HCT116 (cell line): ENCODE results near the gene PRKN.

Source experiments
- ATF3 ChIP-seq: IDR thresholded peaks from 2 replicates; pipeline ENCODE4 v1.6.1; 2012
- CEBPB ChIP-seq: IDR thresholded peaks from 2 replicates; pipeline ENCODE4 v1.6.1; 2012; ENCODE audit warnings: low read depth
- CTCF ChIP-seq, 3 experiments: fragments of 200-600 bp in 1 of 3; sonication (generic) in 1 of 3; IDR thresholded peaks in 2 of 3; conservative IDR thresholded peaks in 1 of 3; 2 replicates each; pipeline ENCODE4 v1.5.1; 2012 to 2017; ENCODE audit warnings: low read depth in 2 of 3, low read length in 2 of 3, antibody characterized with exemption in 1 of 3, borderline replicate concordance in 1 of 3, control low read depth in 1 of 3, mild to moderate bottlenecking in 1 of 3, mixed read lengths in 1 of 3, mixed run types in 1 of 3, moderate library complexity in 1 of 3; ENCODE audit not compliant: insufficient read depth in 1 of 3
- EGR1 ChIP-seq: IDR thresholded peaks from 2 replicates; pipeline ENCODE4 v1.6.1; 2012; ENCODE audit warnings: low read depth
- ELF1 ChIP-seq: IDR thresholded peaks from 2 replicates; pipeline ENCODE4 v1.6.1; 2012; ENCODE audit warnings: low read depth, borderline replicate concordance
- EZH2 ChIP-seq: fragments of 200-600 bp; sonication (generic); IDR thresholded peaks from 2 replicates; pipeline ENCODE4 v1.6.1; 2017; ENCODE audit warnings: antibody characterized with exemption, mixed run types
- EZH2phosphoT487 ChIP-seq: fragments of 200-600 bp; IDR thresholded peaks from 2 replicates; pipeline ENCODE4 v1.6.1; 2018; ENCODE audit warnings: antibody characterized with exemption, borderline replicate concordance
- MAX ChIP-seq: IDR thresholded peaks from 2 replicates; pipeline ENCODE4 v1.6.1; 2012
- POLR2A ChIP-seq: IDR thresholded peaks from 2 replicates; pipeline ENCODE4 v1.7.0; 2011; ENCODE audit warnings: borderline replicate concordance; ENCODE audit not compliant: insufficient read depth, insufficient read length; ENCODE audit errors: extremely low read depth
- POLR2AphosphoS5 ChIP-seq: IDR thresholded peaks from 2 replicates; pipeline ENCODE4 v1.6.1; 2011; ENCODE audit warnings: mild to moderate bottlenecking, low read depth, low read length, moderate library complexity
- REST ChIP-seq: IDR thresholded peaks from 2 replicates; pipeline ENCODE4 v1.6.1; 2012; ENCODE audit warnings: low read depth
- ZFX ChIP-seq: fragments of 450-650 bp; IDR thresholded peaks from 2 replicates; pipeline ENCODE4 v1.6.1; 2017
- ZNF274 ChIP-seq: fragments of 200-500 bp; sonication (Bioruptor generic); IDR thresholded peaks from 2 replicates; pipeline ENCODE4 v1.6.1; 2014; ENCODE audit warnings: mild to moderate bottlenecking, low read depth, low read length, inconsistent platforms

DNA sequence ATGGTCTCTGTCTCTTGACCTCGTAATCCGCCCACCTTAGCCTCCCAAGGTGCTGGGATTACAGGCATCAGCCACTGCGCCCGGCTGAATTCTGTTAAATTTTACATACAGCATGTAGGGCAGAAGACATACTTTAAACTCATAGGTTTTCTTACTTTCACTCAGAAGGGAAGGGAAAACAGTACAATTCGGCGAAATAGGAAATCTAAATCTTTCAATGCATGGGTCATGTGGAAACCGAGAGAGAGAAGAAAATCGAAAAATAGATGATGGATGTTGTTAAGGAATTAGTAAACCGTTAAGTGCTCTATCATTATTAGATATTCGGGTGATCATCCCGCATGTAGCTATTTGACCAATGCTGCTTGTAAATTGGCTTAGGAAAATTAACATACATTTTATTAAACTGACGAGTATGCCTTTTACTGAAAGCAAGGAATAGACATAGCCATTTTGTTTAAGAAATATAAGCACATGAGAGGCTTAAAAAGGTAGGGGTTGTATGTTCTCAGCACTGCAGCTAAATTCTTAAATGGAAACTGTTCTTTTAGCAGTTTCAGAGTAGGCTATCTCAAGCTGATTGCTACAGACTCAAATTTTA, 1289.0 kb downstream of the PRKN start:
- TF ChIP-seq MAX (no peak), CEBPB (no peak), ZFX (no peak), EZH2 (no peak), CTCF (IDR thresholded peaks at IDR 0.05 in 2 of 3, conservative IDR thresholded peaks at IDR 0.05 in 1 of 3; ENCODE audit: borderline replicate concordance in 1 of 3, insufficient read depth in 1 of 3, low read depth in 2 of 3, low read length in 2 of 3) (no peak), POLR2AphosphoS5 (no peak), POLR2A (no peak), ZNF274 (no peak), REST (no peak), EZH2phosphoT487 (no peak), ATF3 (no peak), EGR1 (no peak), ELF1 (no peak)
